GM12878 (cell line): ENCODE data around the gene UFD1.

Experiments used
- CTCF ChIP-seq, 3 experiments: IDR thresholded peaks in 2 of 3; conservative IDR thresholded peaks in 1 of 3; 2 replicates each; pipeline ENCODE4 v1.5.1; 2011; ENCODE audit warnings: low read depth in 3 of 3, low read length in 3 of 3, mild to moderate bottlenecking in 3 of 3, control low read depth in 2 of 3, moderate library complexity in 2 of 3, inconsistent platforms in 1 of 3, mixed read lengths in 1 of 3; ENCODE audit not compliant: control insufficient read depth in 2 of 3, insufficient read depth in 1 of 3; ENCODE audit errors: extremely low read depth in 1 of 3
- TCF12 ChIP-seq: IDR thresholded peaks from 2 replicates; pipeline ENCODE4 v1.6.1; 2011; ENCODE audit warnings: low read depth, mild to moderate bottlenecking, low read length
- YY1 ChIP-seq: IDR thresholded peaks from 2 replicates; pipeline ENCODE4 v1.6.1; 2011; ENCODE audit warnings: low read depth, mild to moderate bottlenecking, low read length

- TF ChIP-seq CTCF (IDR thresholded peaks at IDR 0.05 in 2 of 3, conservative IDR thresholded peaks at IDR 0.05 in 1 of 3; ENCODE audit: control insufficient read depth in 2 of 3, extremely low read depth in 1 of 3, insufficient read depth in 1 of 3, low read depth in 3 of 3, low read length in 3 of 3) (no peak), YY1 (no peak), TCF12 (no peak)
These were observed 72.6 kb downstream of the UFD1 start for GRCh38 chr22:19406281-19406811.
